Epithelial cell of esophagus (primary cell): ENCODE measurements around the gene MACIR.
"Not testable (repeated sequence)": the region's sequence is repeated elsewhere in the genome, so short reads cannot be mapped to it uniquely, and the experiment has no call there.

ENCODE experiments used
- DNase-seq: peaks from one replicate; pipeline ENCODE4 v3.0.0; 2010; ENCODE audit warnings: low read depth
- H3K4me3 ChIP-seq: 2 replicates; pipeline ENCODE4 v1.5.1; 2011; ENCODE audit warnings: mild to moderate bottlenecking, low read length, control low read depth
- TF ChIP-seq, protein P1 (sequence below): IDR thresholded peaks from 2 replicates; pipeline ENCODE4 v1.5.1; 2011; ENCODE audit warnings: low read depth, mild to moderate bottlenecking, low read length, control low read depth, inconsistent platforms; ENCODE audit not compliant: insufficient read depth; ENCODE audit errors: missing control alignments

MACIR gene

DNA sequence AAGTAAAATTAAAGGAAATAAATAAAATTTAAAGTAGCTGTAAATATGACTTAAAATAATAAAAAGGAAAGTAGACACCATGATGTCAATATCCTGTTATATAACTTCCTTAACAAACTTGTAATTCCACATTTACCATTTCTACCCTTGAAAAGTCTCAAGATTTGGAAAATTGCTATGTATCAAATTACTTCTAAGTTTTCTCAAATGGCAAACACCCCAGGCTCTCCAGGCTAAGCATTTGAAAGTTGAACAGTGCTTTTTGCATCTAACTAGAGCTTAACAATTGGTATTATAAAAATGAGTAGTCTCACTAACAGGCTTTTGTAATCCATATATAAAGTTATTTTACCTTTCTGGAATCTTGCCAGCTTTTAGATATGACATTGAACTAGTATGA is 41.5 kb upstream of the MACIR start:
- TF ChIP-seq, protein P1, sequence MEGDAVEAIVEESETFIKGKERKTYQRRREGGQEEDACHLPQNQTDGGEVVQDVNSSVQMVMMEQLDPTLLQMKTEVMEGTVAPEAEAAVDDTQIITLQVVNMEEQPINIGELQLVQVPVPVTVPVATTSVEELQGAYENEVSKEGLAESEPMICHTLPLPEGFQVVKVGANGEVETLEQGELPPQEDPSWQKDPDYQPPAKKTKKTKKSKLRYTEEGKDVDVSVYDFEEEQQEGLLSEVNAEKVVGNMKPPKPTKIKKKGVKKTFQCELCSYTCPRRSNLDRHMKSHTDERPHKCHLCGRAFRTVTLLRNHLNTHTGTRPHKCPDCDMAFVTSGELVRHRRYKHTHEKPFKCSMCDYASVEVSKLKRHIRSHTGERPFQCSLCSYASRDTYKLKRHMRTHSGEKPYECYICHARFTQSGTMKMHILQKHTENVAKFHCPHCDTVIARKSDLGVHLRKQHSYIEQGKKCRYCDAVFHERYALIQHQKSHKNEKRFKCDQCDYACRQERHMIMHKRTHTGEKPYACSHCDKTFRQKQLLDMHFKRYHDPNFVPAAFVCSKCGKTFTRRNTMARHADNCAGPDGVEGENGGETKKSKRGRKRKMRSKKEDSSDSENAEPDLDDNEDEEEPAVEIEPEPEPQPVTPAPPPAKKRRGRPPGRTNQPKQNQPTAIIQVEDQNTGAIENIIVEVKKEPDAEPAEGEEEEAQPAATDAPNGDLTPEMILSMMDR = no peak
- no peak for DNase-seq
- no peak overlapping the region for H3K4me3 ChIP-seq

DNA sequence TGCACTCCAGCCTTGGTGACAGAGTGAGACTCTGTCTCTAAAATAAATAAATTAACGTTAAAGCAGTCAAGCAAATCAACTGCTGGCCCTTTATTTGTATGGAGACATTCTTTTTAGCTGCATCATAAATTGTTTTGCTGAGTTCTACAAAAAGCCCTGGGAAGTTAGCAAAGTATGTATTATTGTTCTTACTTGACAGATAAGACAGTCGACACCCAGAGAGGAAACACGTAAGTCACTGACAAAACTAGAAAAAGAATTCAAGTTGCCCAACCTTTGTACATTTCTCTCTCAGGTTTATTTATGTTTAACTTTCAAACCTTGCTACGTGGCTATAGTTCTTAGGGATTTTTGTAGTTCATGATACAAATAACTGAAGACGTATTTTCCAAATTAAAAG is 40.4 kb upstream of the MACIR start:
- TF ChIP-seq, protein P1 = no peak
- no peak overlapping the region for H3K4me3 ChIP-seq
- peak; percentile 80 for DNase-seq

DNA sequence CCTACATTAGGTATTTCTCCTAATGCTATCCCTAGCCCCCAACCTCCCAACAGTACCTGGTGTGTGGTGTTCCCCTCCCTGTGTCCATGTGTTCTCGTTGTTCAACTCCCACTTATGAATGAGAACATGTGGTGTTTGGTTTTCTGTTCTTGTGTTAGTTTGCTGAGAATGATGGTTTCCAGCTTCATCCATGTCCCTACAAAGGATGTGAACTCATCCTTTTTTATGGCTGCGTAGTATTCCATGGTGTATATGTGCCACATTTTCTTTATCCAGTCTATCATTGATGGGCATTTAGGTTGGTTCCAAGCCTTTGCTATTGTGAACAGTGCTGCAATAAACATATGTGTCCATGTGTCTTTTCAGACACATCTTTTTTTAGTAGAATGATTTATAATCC is 39.5 kb upstream of the MACIR start:
- DNase-seq, H3K4me3 ChIP-seq: not testable (repeated sequence)

DNA sequence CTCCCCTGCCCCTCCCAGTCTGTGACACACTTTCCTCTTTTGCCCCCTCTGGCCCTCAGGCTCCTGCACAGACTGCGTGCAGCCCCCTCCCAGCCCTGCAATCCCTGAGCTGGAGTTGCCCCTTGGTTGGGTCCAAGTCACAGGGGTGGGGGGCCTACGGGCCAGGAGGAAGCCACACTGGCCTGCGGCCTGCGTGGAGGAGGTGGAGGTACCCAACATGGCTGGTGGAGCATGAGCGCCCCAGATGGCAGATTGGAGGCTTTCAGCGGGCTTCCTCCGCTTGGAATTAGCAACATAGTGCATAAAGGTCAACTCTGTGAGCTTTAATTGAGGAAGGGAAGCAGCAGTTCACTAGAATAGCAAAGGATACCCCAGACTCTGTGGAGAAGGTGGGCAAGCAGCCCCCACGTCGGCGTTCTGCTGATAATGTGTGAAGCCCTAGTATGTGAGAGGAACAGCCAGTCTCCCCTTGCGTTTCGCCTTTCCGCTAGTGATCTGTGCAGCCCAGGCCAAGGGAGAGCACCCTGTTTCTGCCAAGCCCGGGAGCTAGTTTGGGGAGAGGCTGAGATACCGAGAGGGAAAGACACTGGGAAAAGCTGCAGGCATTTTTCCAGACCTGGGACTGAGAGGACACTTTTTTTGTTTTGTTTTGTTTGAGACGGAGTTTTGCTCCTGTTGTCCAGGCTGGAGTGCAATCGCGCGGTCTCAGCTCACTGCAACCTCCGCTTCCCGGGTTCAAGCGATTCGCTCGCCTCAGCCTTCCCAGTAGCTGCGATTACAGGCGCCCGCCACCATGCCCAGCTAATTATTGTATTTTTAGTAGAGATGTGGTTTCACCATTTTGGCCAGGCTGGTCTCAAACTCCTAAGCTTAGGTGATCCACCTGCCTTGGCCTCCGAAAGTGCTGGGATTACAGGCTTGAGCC is 35.3 kb upstream of the MACIR start:
- DNase-seq = no peak
- H3K4me3 ChIP-seq = no peak overlapping the region
- TF ChIP-seq, protein P1 = no peak

DNA sequence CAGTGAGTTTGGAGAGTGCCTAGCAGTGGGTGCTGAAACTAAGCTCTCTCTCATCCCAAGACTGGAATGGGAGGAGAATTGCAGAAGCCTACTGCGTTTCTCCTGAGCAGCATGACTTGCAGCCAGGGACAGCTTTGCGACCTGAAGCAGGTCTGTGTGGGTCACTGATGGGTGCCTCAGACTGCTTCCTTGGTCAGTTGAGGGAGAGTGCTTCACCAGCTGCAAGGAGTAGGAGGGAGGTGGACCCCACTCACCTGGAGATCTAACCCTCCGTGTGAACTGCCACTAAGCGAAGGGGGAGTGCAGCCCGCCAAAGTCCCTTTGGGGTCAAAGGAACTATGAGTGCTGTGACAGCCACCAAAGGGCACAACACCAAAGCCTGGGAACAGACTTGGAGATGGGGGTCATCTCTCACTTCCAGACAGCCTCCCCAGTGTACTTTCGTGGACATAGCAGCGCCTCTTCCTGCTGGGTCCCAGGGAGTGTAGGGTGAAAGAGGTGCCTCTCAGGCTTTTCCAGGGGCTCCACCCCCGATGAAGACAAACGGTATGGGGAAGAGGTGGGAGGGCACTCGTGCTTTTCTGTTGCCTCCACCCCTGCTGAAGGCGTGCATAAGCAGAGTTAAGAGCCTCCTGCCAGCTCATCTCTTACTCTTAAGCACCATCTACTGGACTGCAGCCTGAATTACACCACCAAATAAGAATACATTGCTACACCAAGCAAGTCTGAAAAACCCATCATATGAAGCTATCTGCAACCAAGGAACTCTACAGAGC is 34.3 kb upstream of the MACIR start:
- DNase-seq = peak; percentile 80
- TF ChIP-seq, protein P1 = peak; percentile 80
- no peak overlapping the region for H3K4me3 ChIP-seq

DNA sequence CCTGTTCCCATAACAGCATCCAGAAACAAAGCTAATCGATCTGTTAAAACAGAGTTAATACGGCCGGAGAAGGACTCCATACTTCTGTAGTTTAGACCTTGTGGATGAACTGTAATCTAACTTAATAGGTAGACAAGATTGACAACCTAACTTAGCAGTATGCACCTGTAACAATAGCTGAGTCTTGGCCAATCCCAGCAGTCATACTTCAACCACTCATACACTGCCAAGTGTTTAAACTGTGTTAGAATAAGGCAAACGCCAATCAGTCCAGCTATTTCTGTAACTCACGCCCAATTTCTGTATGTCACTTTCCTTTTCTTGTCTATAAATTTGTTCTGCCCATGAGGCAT is 33.7 kb upstream of the MACIR start:
- H3K4me3 ChIP-seq = no peak overlapping the region
- DNase-seq = no peak
- TF ChIP-seq, protein P1 = no peak

DNA sequence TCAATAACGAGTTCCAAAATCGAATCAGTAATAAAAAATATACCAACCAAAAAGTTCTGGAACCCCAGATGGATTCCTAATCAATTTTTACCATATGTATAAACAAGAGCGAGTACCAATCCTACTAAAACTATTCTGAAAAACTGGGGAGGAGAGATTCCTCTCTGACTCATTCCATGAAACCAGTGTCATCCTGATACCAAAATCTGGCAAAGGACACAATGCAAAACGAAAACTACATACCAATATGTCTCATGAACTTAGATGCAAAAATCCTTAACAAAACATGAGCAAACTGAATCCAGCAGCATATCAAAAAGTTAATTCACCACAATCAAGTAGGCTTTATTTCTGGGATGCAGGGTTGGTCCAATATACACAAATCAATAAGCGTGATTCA is 30.5 kb upstream of the MACIR start:
- TF ChIP-seq, protein P1 = no peak
- H3K4me3 ChIP-seq = no peak overlapping the region
- DNase-seq = no peak
